Caco-2 (cell line): ENCODE measurements around the gene HDAC4. TPM values are rescaled to one million over a fixed set of nuclear protein-coding genes. Genes with fewer than 3 reads are reported as not detected.

Experiments
- BruUV-seq: library from RNA; stranded (reverse); fragments of 400-500 nt; replicated peaks from 2 replicates; lab custom pipeline; 2021; lab: Mats Ljungman, UMichigan
- CTCF ChIA-PET: fragments of 300-600 bp; sonication (Branson Sonifier 250); formaldehyde crosslinking; loops from one replicate; lab custom pipeline; 2022; ENCODE audit warnings: antibody characterized with exemption; lab: Charles Lee
- POLR2A ChIA-PET: fragments of 300-600 bp; sonication (Branson Sonifier 250); formaldehyde crosslinking; loops from one replicate; lab custom pipeline; 2022; ENCODE audit warnings: antibody characterized with exemption; lab: Charles Lee
- DNase-seq, 2 experiments: peaks; one replicate each; pipeline versions ENCODE4 v3.0.0 to v3.0.0-alpha.2; 2020 to 2022
- H3K27me3 ChIP-seq: replicated peaks from 2 replicates; pipeline ENCODE4 v1.6.0; 2011; ENCODE audit warnings: low read length; ENCODE audit not compliant: control insufficient read depth, insufficient read depth
- H3K36me3 ChIP-seq: 2 replicates; pipeline ENCODE4 v1.5.1; 2011; ENCODE audit warnings: low read length; ENCODE audit not compliant: control insufficient read depth, insufficient read depth
- H3K4me1 ChIP-seq: fragments of 250-450 bp; sonication (Bioruptor Pico); 2 replicates; pipeline ENCODE4 v1.5.1; 2020; ENCODE audit warnings: mild to moderate bottlenecking
- H3K4me3 ChIP-seq: 2 replicates; pipeline ENCODE4 v1.5.1; 2011; ENCODE audit warnings: low read depth, mild to moderate bottlenecking, control low read depth, low read length
- H3K9me3 ChIP-seq: fragments of 250-450 bp; sonication (Bioruptor Pico); 2 replicates; pipeline ENCODE4 v1.5.1; 2020; ENCODE audit warnings: mild to moderate bottlenecking, moderate library complexity
- H3K27ac Mint-ChIP-seq: one replicate; pipeline ENCODE4 v1.8.0; 2022; ENCODE audit warnings: mixed read lengths; ENCODE audit not compliant: unreplicated experiment
- H3K27me3 Mint-ChIP-seq: one replicate; pipeline ENCODE4 v1.8.0; 2022; ENCODE audit warnings: mixed read lengths; ENCODE audit not compliant: insufficient read depth, unreplicated experiment
- H3K36me3 Mint-ChIP-seq: one replicate; pipeline ENCODE4 v1.8.0; 2022; ENCODE audit warnings: mild to moderate bottlenecking, mixed read lengths; ENCODE audit not compliant: insufficient read depth, unreplicated experiment
- H3K4me1 Mint-ChIP-seq: one replicate; pipeline ENCODE4 v1.8.0; 2022; ENCODE audit warnings: low read depth, mixed read lengths; ENCODE audit not compliant: unreplicated experiment
- H3K4me3 Mint-ChIP-seq: one replicate; pipeline ENCODE4 v1.8.0; 2022; ENCODE audit warnings: mild to moderate bottlenecking, moderate library complexity, mixed read lengths; ENCODE audit not compliant: unreplicated experiment
- H3K9me3 Mint-ChIP-seq: one replicate; pipeline ENCODE4 v1.8.0; 2022; ENCODE audit warnings: mixed read lengths; ENCODE audit not compliant: unreplicated experiment
- intact Hi-C: fragments of 100-400 bp; cut with micrococcal nuclease; formaldehyde crosslinking; loops from one replicate; pipeline ENCODE4 v1.10.0; 2022; ENCODE audit not compliant: unreplicated experiment
- total RNA-seq: library from RNA; stranded (reverse); gene quantifications from 2 replicates; pipeline ENCODE4 v1.2.3, GENCODE V29; 2022
- TF ChIP-seq, protein P1 (sequence below), 2 experiments: fragments of 200-600 bp in 1 of 2; IDR thresholded peaks; 1 replicate in 1 of 2; 2 replicates in 1 of 2; pipeline versions ENCODE4 v1.5.1 to v1.8.0; 2011 to 2022; ENCODE audit warnings: antibody characterized with exemption in 1 of 2, control low read depth in 1 of 2, inconsistent platforms in 1 of 2, low read depth in 1 of 2, low read length in 1 of 2, mild to moderate bottlenecking in 1 of 2, moderate library complexity in 1 of 2; ENCODE audit not compliant: insufficient read depth in 1 of 2, severe bottlenecking in 1 of 2, unreplicated experiment in 1 of 2

HDAC4 gene
- total RNA-seq, 1 experiment from 2014 or later = 15.5 TPM

- CTCF ChIA-PET = no interaction called here
- TF ChIP-seq, protein P1, sequence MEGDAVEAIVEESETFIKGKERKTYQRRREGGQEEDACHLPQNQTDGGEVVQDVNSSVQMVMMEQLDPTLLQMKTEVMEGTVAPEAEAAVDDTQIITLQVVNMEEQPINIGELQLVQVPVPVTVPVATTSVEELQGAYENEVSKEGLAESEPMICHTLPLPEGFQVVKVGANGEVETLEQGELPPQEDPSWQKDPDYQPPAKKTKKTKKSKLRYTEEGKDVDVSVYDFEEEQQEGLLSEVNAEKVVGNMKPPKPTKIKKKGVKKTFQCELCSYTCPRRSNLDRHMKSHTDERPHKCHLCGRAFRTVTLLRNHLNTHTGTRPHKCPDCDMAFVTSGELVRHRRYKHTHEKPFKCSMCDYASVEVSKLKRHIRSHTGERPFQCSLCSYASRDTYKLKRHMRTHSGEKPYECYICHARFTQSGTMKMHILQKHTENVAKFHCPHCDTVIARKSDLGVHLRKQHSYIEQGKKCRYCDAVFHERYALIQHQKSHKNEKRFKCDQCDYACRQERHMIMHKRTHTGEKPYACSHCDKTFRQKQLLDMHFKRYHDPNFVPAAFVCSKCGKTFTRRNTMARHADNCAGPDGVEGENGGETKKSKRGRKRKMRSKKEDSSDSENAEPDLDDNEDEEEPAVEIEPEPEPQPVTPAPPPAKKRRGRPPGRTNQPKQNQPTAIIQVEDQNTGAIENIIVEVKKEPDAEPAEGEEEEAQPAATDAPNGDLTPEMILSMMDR (IDR thresholded peaks at IDR 0.05; ENCODE audit: insufficient read depth in 1 of 2, low read depth in 1 of 2, low read length in 1 of 2, severe bottlenecking in 1 of 2, unreplicated experiment in 1 of 2) = no peak
- Mint-ChIP-seq H3K27me3 (no peaks in the 10 kb centered on the region), H3K4me3 (no peak overlapping the region), H3K36me3 (peaks cover 6% of the 10 kb centered on the region), H3K4me1 (no peaks in the 10 kb centered on the region), H3K27ac (no peak overlapping the region), H3K9me3 (no peaks in the 10 kb centered on the region)
- POLR2A ChIA-PET = no interaction called here
- intact Hi-C loops = no loop called here
- BruUV-seq = no TSS peak
- Histone ChIP-seq H3K4me3 (no peak overlapping the region), H3K27me3 (no peaks in the 10 kb centered on the region), H3K4me1 (no peaks in the 10 kb centered on the region), H3K36me3 (no peaks in the 10 kb centered on the region), H3K9me3 (no peaks in the 10 kb centered on the region)
- DNase-seq = no peak
These were observed 281.3 kb downstream of the HDAC4 start for GRCh38 chr2:239119346-239120126.

GRCh38 chr2:239118675-239119211 is 282.1 kb downstream of the HDAC4 start:
- intact Hi-C loops = no loop called here
- Histone ChIP-seq H3K9me3 (no peaks in the 10 kb centered on the region), H3K27me3 (no peaks in the 10 kb centered on the region), H3K4me3 (no peak overlapping the region), H3K4me1 (no peaks in the 10 kb centered on the region), H3K36me3 (no peaks in the 10 kb centered on the region)
- H3K36me3 Mint-ChIP-seq = no peaks in the 10 kb centered on the region
- CTCF ChIA-PET = no interaction called here
- H3K4me1 Mint-ChIP-seq = no peaks in the 10 kb centered on the region
- no peak for DNase-seq
- no peaks in the 10 kb centered on the region for H3K27me3 Mint-ChIP-seq
- H3K4me3 Mint-ChIP-seq = no peak overlapping the region
- TF ChIP-seq, protein P1 (IDR thresholded peaks at IDR 0.05; ENCODE audit: insufficient read depth in 1 of 2, low read depth in 1 of 2, low read length in 1 of 2, severe bottlenecking in 1 of 2, unreplicated experiment in 1 of 2) = no peak
- BruUV-seq = no TSS peak
- H3K9me3 Mint-ChIP-seq = no peaks in the 10 kb centered on the region
- POLR2A ChIA-PET = no interaction called here
- H3K27ac Mint-ChIP-seq = no peak overlapping the region

DNA sequence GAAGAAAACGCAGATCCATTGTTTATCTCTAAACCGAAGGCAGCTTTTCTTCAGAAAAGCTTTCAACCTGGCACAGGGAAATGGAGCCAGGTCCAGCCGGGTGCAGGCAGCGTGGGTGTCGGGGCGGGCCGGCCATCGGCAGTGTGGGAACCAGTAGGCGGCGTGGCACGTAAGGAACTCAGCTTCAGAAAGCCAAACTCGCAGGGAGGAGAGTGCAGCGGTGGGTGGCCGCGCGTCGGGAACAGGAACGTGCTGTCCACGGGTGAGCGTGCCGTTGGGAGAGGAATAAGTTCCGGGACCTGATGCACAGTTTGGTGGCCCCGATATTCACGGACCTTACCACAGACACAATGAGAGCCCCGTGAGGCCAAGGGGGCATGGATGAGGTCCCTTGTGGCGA is 282.6 kb downstream of the HDAC4 start:
- Mint-ChIP-seq H3K4me3 (no peak overlapping the region), H3K9me3 (no peaks in the 10 kb centered on the region), H3K27ac (no peak overlapping the region), H3K36me3 (no peaks in the 10 kb centered on the region), H3K27me3 (no peaks in the 10 kb centered on the region), H3K4me1 (no peaks in the 10 kb centered on the region)
- Histone ChIP-seq H3K36me3 (no peaks in the 10 kb centered on the region), H3K27me3 (no peaks in the 10 kb centered on the region), H3K4me3 (no peak overlapping the region), H3K4me1 (no peaks in the 10 kb centered on the region), H3K9me3 (no peaks in the 10 kb centered on the region)
- BruUV-seq = no TSS peak
- no peak for DNase-seq
- CTCF ChIA-PET = no interaction called here
- POLR2A ChIA-PET = no interaction called here
- intact Hi-C loops = no loop called here
- TF ChIP-seq, protein P1 (IDR thresholded peaks at IDR 0.05; ENCODE audit: insufficient read depth in 1 of 2, low read depth in 1 of 2, low read length in 1 of 2, severe bottlenecking in 1 of 2, unreplicated experiment in 1 of 2) = no peak
